K562 (cell line): ENCODE data around the gene MED14. TPM values are rescaled to one million over a fixed set of nuclear protein-coding genes. Genes with fewer than 3 reads are reported as not detected.

ENCODE experiments used
- CTCF ChIP-seq, 3 experiments: IDR thresholded peaks in 2 of 3; conservative IDR thresholded peaks in 1 of 3; 2 replicates each; pipeline ENCODE4 v1.5.1; 2011 to 2012; ENCODE audit warnings: low read length in 3 of 3, mild to moderate bottlenecking in 3 of 3, control low read depth in 2 of 3, improper control_type of control experiment in 1 of 3, inconsistent platforms in 1 of 3, low read depth in 1 of 3, mixed read lengths in 1 of 3, moderate library complexity in 1 of 3; ENCODE audit not compliant: insufficient read depth in 2 of 3
- CUX1 ChIP-seq: fragments of 200-800 bp; sonication (Bioruptor generic); IDR thresholded peaks from 2 replicates; pipeline ENCODE4 v1.6.1; 2016; ENCODE audit warnings: missing genetic modification characterization, missing compliant biosample characterization
- IRF1 ChIP-seq: sonication (generic); formaldehyde crosslinking; IDR thresholded peaks from 2 replicates; pipeline ENCODE4 v1.8.0; 2022; ENCODE audit warnings: missing genetic modification reagents, mild to moderate bottlenecking, borderline replicate concordance
- MEIS2 ChIP-seq: fragments of 450-650 bp; IDR thresholded peaks from 2 replicates; pipeline ENCODE4 v1.6.1; 2014; ENCODE audit warnings: mild to moderate bottlenecking; ENCODE audit not compliant: partially characterized antibody
- NR2C2 ChIP-seq, 2 experiments: fragments of 200-800 bp in 1 of 2; sonication (Bioruptor generic) in 1 of 2; sonication (generic) in 1 of 2; formaldehyde crosslinking in 1 of 2; IDR thresholded peaks; 2 replicates each; pipeline versions ENCODE4 v1.6.1 to v1.8.0; 2016 to 2022; ENCODE audit warnings: mild to moderate bottlenecking in 1 of 2, missing compliant biosample characterization in 1 of 2, missing genetic modification characterization in 1 of 2, missing genetic modification reagents in 1 of 2
- OTX1 ChIP-seq: fragments of 450-650 bp; formaldehyde crosslinking; IDR thresholded peaks from 2 replicates; pipeline ENCODE4 v1.4.0; 2022; ENCODE audit warnings: mild to moderate bottlenecking
- PREB ChIP-seq: sonication (generic); formaldehyde crosslinking; IDR thresholded peaks from 2 replicates; pipeline ENCODE4 v1.8.1; 2023; ENCODE audit warnings: mild to moderate bottlenecking, missing genetic modification reagents
- PTTG1 ChIP-seq: fragments of 450-650 bp; IDR thresholded peaks from 2 replicates; pipeline ENCODE4 v1.6.1; 2016; ENCODE audit warnings: low read depth, mild to moderate bottlenecking, missing genetic modification characterization, missing compliant biosample characterization
- RBM34 ChIP-seq: fragments of 200-400 bp; formaldehyde crosslinking; IDR thresholded peaks from 2 replicates; pipeline ENCODE4 v1.6.1; 2018; ENCODE audit warnings: low read length, borderline replicate concordance; ENCODE audit not compliant: insufficient read depth
- STAG1 ChIP-seq: sonication (generic); formaldehyde crosslinking; IDR thresholded peaks from 2 replicates; pipeline ENCODE4 v1.5.0; 2020; ENCODE audit warnings: missing genetic modification reagents, borderline replicate concordance
- SUPT5H ChIP-seq: fragments of 450-650 bp; IDR thresholded peaks from 2 replicates; pipeline ENCODE4 v1.6.1; 2016
- TRIM24 ChIP-seq, 2 experiments: fragments of 450-650 bp; IDR thresholded peaks; 2 replicates each; pipeline ENCODE4 v1.6.1; 2016
- ZNF12 ChIP-seq: sonication (generic); formaldehyde crosslinking; IDR thresholded peaks from 2 replicates; pipeline ENCODE4 v1.4.0; 2020; ENCODE audit warnings: mild to moderate bottlenecking, missing genetic modification reagents
- ZNF146 ChIP-seq: IDR thresholded peaks from one replicate; pipeline ENCODE4 v1.6.1; 2018; ENCODE audit warnings: missing compliant biosample characterization; ENCODE audit not compliant: unreplicated experiment
- ZNF740 ChIP-seq, 3 experiments: fragments of 200-800 bp in 1 of 3; sonication (Bioruptor generic) in 1 of 3; sonication (generic) in 1 of 3; formaldehyde crosslinking in 1 of 3; IDR thresholded peaks; 2 replicates each; pipeline versions ENCODE4 v1.6.1 to v1.8.0; 2016 to 2022; ENCODE audit warnings: mild to moderate bottlenecking in 2 of 3, missing compliant biosample characterization in 2 of 3, missing genetic modification characterization in 2 of 3, missing genetic modification reagents in 1 of 3
- polyA plus RNA-seq, 8 experiments: library from polyadenylated mRNA; depleted of rRNA in 4 of 8; stranded (reverse) in 5 of 8; unstranded in 3 of 8; fragments of >200 nt; fragmentation: Nextera tagmentation in 2 of 8; fragmentation: Illumina TruSeq in 1 of 8; extraction: Ambion mirVana in 2 of 8; extraction: Trizol in 1 of 8; gene quantifications; 2 replicates each; pipeline versions ENCODE4 v1.2.1 to v1.2.3, GENCODE V29; 2011 to 2014; ENCODE audit warnings: inconsistent platforms in 1 of 8, missing spikeins in 1 of 8
- total RNA-seq, 7 experiments: library from RNA; depleted of rRNA in 6 of 7; stranded (reverse); fragments of >200 nt in 6 of 7; fragmentation: Illumina TruSeq in 2 of 7; extraction: Trizol in 2 of 7; gene quantifications; 2 replicates each; pipeline versions ENCODE4 v1.2.1 to v1.2.3, GENCODE V29; 2011 to 2021; ENCODE audit warnings: low replicate concordance in 1 of 7

MED14 gene
- total and polyA plus RNA-seq, 9 of the 15 experiments (the other 6 are each of a cell fraction or from before 2014, with no cell fraction given): 9.2 to 35.3 (median 18.7) TPM

GRCh38 chrX:40647307-40648197 lies 87.8 kb downstream of the MED14 start, which contains the start of gene CXorf38 (continued):
- no peak for TF ChIP-seq OTX1 (CRISPR knock-in tag)
- TF ChIP-seq PREB (CRISPR knock-in tag): no peak
- TF ChIP-seq ZNF146 (CRISPR knock-in tag): no peak
- no peak for TF ChIP-seq STAG1
- no peak for TF ChIP-seq IRF1 (CRISPR knock-in tag)
- peak; percentile 99 for TF ChIP-seq MEIS2
- no peak for TF ChIP-seq TRIM24 (IDR thresholded peaks at IDR 0.05)
- no peak for TF ChIP-seq RBM34
- TF ChIP-seq SUPT5H: peak; percentile 48; the same call in 1 of the 2 replicates
- no peak for TF ChIP-seq NR2C2 (CRISPR knock-in tag; IDR thresholded peaks at IDR 0.05)
- no peak for TF ChIP-seq NR2C2 (tag; IDR thresholded peaks at IDR 0.05)
- no peak for TF ChIP-seq PTTG1 (tag)
- TF ChIP-seq ZNF740 (CRISPR knock-in tag; IDR thresholded peaks at IDR 0.05): no peak
- TF ChIP-seq ZNF740 (tag; IDR thresholded peaks at IDR 0.05): no peak
- 0 out of 6 replicates have a peak, but pooled peaks of 2 of the 3 experiments have one; percentile 1 to 18 for TF ChIP-seq CTCF (IDR thresholded peaks at IDR 0.05 in 2 of 3, conservative IDR thresholded peaks at IDR 0.05 in 1 of 3; ENCODE audit: insufficient read depth in 2 of 3, low read depth in 1 of 3, low read length in 3 of 3)
- TF ChIP-seq ZNF12 (CRISPR knock-in tag): no peak
- TF ChIP-seq CUX1 (CRISPR knock-in tag): no peak
